GM12872 (cell line): ENCODE results near the gene BRINP2.

ENCODE experiments used
- TF ChIP-seq, protein P1 (sequence below): IDR thresholded peaks from 3 replicates; pipeline ENCODE4 v1.5.1; 2011; ENCODE audit warnings: low read depth, mild to moderate bottlenecking, low read length, moderate library complexity; ENCODE audit not compliant: insufficient read depth

BRINP2 gene

DNA sequence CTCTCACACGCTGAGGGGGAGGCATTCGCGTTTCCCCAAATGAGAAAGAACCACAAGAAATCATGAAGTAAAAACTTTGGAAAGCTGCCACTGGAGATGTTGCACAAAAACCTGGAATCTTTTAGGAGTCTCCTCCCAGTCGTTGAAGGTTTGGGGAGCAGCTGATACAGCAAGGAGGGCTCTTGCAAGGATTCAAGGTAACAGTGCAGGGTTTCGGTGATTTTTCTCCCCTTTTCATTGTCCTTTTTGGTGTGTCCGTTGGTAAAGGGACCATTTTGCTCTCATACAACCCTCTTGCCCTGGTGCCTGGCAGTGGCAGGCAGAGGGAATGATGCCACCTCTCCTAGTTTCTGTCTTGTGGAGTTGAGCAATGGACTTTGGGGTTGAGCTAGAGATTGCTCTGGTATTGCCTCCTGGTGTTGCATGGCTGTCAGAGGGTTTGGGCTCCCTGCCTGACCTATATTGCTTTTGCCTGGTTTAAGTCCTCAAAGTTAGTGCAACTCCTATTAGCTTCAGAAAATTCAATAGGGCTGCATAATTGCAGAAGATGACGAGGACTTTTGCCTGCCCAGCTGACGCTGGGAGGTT, 872 bp downstream of the BRINP2 start:
- TF ChIP-seq, protein P1, sequence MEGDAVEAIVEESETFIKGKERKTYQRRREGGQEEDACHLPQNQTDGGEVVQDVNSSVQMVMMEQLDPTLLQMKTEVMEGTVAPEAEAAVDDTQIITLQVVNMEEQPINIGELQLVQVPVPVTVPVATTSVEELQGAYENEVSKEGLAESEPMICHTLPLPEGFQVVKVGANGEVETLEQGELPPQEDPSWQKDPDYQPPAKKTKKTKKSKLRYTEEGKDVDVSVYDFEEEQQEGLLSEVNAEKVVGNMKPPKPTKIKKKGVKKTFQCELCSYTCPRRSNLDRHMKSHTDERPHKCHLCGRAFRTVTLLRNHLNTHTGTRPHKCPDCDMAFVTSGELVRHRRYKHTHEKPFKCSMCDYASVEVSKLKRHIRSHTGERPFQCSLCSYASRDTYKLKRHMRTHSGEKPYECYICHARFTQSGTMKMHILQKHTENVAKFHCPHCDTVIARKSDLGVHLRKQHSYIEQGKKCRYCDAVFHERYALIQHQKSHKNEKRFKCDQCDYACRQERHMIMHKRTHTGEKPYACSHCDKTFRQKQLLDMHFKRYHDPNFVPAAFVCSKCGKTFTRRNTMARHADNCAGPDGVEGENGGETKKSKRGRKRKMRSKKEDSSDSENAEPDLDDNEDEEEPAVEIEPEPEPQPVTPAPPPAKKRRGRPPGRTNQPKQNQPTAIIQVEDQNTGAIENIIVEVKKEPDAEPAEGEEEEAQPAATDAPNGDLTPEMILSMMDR = no peak

GRCh38 chr1:177172272-177172671, 1.5 kb downstream of the BRINP2 start:
- TF ChIP-seq, protein P1 = no peak

DNA sequence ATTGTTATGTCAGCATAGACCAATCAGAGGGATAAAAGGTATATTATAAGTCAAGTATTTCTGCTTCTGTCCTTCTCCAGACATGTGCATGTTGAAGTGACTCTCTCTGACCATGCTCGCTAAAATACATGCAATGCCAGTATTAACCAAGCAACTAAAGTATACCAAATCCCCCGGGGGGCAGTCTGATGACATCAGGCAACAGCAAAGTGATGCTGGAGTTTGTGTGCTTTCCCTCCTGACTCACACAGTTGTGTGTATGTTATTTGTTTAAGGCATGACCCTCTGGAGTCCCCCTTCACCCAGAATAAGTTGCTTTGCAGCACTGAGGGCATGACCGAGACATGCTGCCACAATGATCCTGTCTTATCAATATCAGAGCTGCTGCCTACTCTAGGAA, 2.1 kb downstream of the BRINP2 start:
- TF ChIP-seq, protein P1 = no peak

- TF ChIP-seq, protein P1 = no peak
Observed at GRCh38 chr1:177173976-177174375, 3.2 kb downstream of the BRINP2 start.

GRCh38 chr1:177174921-177175634, 4.3 kb downstream of the BRINP2 start:
- TF ChIP-seq, protein P1 = no peak

DNA sequence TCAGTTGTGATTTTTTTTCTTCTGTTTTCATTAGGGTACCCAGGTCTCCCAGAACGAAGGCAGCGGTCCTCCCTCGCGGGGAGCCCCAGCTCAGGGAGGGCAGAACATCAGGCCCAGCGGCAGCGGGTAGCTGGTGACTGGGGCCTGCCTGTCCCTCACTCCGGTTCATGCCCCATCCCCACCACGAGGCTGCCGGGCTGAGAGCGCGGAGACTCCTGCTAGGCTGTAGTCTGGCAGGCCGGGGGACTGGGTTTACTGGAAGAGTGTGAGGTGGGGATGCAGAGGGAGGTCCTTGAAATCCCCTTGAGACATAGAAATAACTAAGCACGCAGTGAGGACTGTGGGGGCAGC, 10.5 kb downstream of the BRINP2 start:
- TF ChIP-seq, protein P1 = no peak

DNA sequence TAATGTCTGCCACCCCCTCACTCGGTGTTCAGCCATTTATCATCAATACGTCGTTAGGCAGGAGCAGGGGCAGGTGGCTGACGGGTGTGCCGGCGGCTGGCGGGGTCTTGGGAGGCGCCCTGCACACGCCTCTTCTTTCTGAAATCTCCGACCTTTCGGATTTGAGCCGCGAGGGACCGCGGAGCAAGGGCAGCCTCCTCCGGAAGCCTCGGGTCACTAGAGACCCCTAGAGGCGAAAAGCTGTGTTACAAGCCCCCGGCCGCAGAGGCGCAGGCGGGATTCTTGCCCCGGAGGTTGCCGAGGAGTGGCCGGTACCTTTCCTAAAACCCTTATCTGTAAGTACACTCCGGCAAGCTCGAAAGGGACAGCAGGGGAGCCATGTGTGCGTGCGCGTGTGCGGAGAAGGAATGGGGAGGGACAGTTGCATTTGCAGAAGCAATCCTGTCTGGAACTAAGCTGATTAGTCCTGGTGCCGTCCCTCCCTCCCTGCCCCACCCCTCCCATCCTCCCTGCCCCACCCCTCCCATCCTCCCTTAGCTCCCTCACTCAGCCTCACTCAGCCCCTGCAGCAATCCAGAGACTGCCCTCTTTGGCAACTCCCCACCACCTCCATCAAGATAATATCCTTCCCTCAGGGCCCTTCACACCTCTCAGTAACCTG, 11.0 kb downstream of the BRINP2 start:
- TF ChIP-seq, protein P1 = peak; percentile 82
